HepG2 (cell line): Measurements from ENCODE around the gene PIGBOS1. TPM values are rescaled to one million over a fixed set of nuclear protein-coding genes. Genes with fewer than 3 reads are reported as not detected.
A peak's percentile ranks its signal among the peaks of the same experiment; 100 is the strongest.

Experiments used
- DDIT3 ChIP-seq: sonication (generic); formaldehyde crosslinking; IDR thresholded peaks from 2 replicates; pipeline ENCODE4 v1.4.0; 2020; ENCODE audit warnings: mild to moderate bottlenecking, missing genetic modification reagents
- EEA1 ChIP-seq: sonication (generic); formaldehyde crosslinking; IDR thresholded peaks from 2 replicates; pipeline ENCODE4 v1.5.1; 2020; ENCODE audit warnings: mild to moderate bottlenecking, missing genetic modification reagents, borderline replicate concordance
- GTF2F1 ChIP-seq: fragments of 150-350 bp; IDR thresholded peaks from 2 replicates; pipeline ENCODE4 v1.6.1; 2014; ENCODE audit warnings: low read length
- HNF1B ChIP-seq: sonication (generic); formaldehyde crosslinking; IDR thresholded peaks from 2 replicates; pipeline ENCODE4 v1.5.1; 2020; ENCODE audit warnings: mild to moderate bottlenecking, moderate library complexity, missing genetic modification reagents
- HOXD1 ChIP-seq: sonication (generic); formaldehyde crosslinking; IDR thresholded peaks from 2 replicates; pipeline ENCODE4 v1.5.0; 2020; ENCODE audit warnings: missing genetic modification reagents
- KDM5B ChIP-seq: sonication (generic); formaldehyde crosslinking; IDR thresholded peaks from 2 replicates; pipeline ENCODE4 v1.4.0; 2020; ENCODE audit warnings: missing genetic modification reagents, mild to moderate bottlenecking, borderline replicate concordance
- SPEN ChIP-seq: sonication (generic); formaldehyde crosslinking; IDR thresholded peaks from 2 replicates; pipeline ENCODE4 v1.5.1; 2020; ENCODE audit warnings: low read depth, mild to moderate bottlenecking, missing genetic modification reagents
- STAT5B ChIP-seq: sonication (generic); formaldehyde crosslinking; IDR thresholded peaks from 2 replicates; pipeline ENCODE4 v1.4.0; 2020; ENCODE audit warnings: missing genetic modification reagents
- TCF12 ChIP-seq, 2 experiments: fragments of 450-650 bp in 1 of 2; sonication (generic) in 1 of 2; formaldehyde crosslinking in 1 of 2; IDR thresholded peaks; 2 replicates each; pipeline versions ENCODE4 v1.6.1 to v1.8.0; 2017 to 2022; ENCODE audit warnings: antibody characterized with exemption in 1 of 2, mild to moderate bottlenecking in 1 of 2, missing genetic modification reagents in 1 of 2, moderate library complexity in 1 of 2
- TOE1 ChIP-seq: sonication (generic); formaldehyde crosslinking; IDR thresholded peaks from 2 replicates; pipeline ENCODE4 v1.4.0; 2020; ENCODE audit warnings: mild to moderate bottlenecking, missing genetic modification reagents
- ZFP91 ChIP-seq: sonication (generic); formaldehyde crosslinking; IDR thresholded peaks from 2 replicates; pipeline ENCODE4 v1.9.0; 2022; ENCODE audit warnings: missing genetic modification reagents, mild to moderate bottlenecking, borderline replicate concordance
- ZNF160 ChIP-seq: sonication (generic); formaldehyde crosslinking; IDR thresholded peaks from 2 replicates; pipeline ENCODE4 v1.8.0; 2022; ENCODE audit warnings: mild to moderate bottlenecking, inconsistent platforms, missing genetic modification reagents
- ZNF589 ChIP-seq: sonication (generic); formaldehyde crosslinking; conservative IDR thresholded peaks from 2 replicates; pipeline ENCODE4 v1.8.0; 2022; ENCODE audit warnings: mild to moderate bottlenecking, moderate library complexity, missing genetic modification reagents
- ZNF740 ChIP-seq: sonication (generic); formaldehyde crosslinking; IDR thresholded peaks from 2 replicates; pipeline ENCODE4 v1.4.0; 2020; ENCODE audit warnings: missing genetic modification reagents
- ZNF816 ChIP-seq: sonication (generic); formaldehyde crosslinking; IDR thresholded peaks from 2 replicates; pipeline ENCODE4 v1.8.0; 2022; ENCODE audit warnings: missing genetic modification reagents, mild to moderate bottlenecking, borderline replicate concordance
- polyA plus RNA-seq, 8 experiments: library from polyadenylated mRNA; depleted of rRNA in 3 of 8; stranded (reverse) in 7 of 8; unstranded in 1 of 8; fragments of >200 nt; fragmentation: Illumina TruSeq in 4 of 8; extraction: Trizol in 4 of 8; gene quantifications; 2 replicates each; pipeline versions ENCODE4 v1.2.1 to v1.2.3, GENCODE V29; 2011 to 2016; ENCODE audit warnings: low read depth in 4 of 8, missing spikeins in 1 of 8, mixed read lengths in 1 of 8; ENCODE audit not compliant: insufficient read depth in 1 of 8
- total RNA-seq, 5 experiments: library from RNA; depleted of rRNA; stranded (reverse); fragments of >200 nt; fragmentation: Illumina TruSeq; extraction: Trizol; gene quantifications; 2 replicates each; pipeline ENCODE4 v1.2.3, GENCODE V29; 2016; ENCODE audit warnings: low read depth in 1 of 5
- TF ChIP-seq, protein P1 (sequence below): sonication (generic); formaldehyde crosslinking; IDR thresholded peaks from 2 replicates; pipeline ENCODE4 v1.4.0; 2020; ENCODE audit warnings: missing genetic modification reagents, mild to moderate bottlenecking, borderline replicate concordance
- TF ChIP-seq, protein P2 (sequence below): sonication (generic); formaldehyde crosslinking; IDR thresholded peaks from 2 replicates; pipeline ENCODE4 v1.8.1; 2022; ENCODE audit warnings: low read depth, mild to moderate bottlenecking, missing genetic modification reagents

Gene PIGBOS1
- total and polyA plus RNA-seq, 2 of the 13 experiments (the other 11 are each of a cell fraction or from before 2014, with no cell fraction given) = 14.8 to 22.1 TPM

DNA sequence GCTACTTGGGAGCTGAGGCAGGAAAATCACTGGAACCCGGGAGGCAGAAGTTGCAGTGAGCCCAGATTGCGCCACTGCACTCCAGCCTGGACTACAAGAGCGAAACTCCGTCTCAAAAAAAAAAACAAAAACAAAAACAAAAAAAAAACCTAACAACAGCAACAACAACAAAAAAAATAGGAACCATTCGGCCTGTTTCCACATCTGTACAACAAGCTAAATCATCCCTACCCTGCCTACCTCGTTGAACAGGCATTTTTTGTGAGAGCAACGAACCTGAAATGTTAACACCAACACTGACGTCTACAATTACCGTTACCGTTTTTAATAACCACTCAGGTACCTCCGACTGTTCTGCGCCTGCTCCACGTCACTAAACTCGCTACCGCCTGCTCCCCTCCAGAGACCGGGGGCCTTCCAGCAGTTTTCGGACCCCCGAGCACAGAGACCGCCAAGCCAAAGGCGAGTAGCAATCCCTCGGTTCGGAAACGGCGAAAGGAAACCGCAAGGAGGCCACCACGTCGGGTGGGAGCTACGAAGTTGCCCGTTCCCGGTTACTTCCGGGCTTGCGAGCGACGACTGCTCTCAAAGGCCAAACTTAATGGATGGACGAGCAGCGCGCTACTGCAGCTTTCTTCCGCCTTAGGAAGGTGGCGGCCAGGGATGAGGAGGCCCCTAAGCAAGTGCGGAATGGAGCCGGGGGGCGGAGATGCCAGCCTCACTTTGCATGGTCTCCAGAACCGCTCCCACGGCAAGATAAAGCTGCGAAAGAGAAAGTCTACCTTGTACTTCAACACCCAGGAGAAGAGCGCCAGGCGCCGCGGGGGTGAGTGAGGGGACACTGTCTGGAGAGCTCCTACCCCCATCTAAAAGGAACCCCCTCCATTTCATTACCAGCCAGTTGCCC lies at the start of gene PIGBOS1, which contains the start of gene PIGB (continued):
- TF ChIP-seq, protein P1, sequence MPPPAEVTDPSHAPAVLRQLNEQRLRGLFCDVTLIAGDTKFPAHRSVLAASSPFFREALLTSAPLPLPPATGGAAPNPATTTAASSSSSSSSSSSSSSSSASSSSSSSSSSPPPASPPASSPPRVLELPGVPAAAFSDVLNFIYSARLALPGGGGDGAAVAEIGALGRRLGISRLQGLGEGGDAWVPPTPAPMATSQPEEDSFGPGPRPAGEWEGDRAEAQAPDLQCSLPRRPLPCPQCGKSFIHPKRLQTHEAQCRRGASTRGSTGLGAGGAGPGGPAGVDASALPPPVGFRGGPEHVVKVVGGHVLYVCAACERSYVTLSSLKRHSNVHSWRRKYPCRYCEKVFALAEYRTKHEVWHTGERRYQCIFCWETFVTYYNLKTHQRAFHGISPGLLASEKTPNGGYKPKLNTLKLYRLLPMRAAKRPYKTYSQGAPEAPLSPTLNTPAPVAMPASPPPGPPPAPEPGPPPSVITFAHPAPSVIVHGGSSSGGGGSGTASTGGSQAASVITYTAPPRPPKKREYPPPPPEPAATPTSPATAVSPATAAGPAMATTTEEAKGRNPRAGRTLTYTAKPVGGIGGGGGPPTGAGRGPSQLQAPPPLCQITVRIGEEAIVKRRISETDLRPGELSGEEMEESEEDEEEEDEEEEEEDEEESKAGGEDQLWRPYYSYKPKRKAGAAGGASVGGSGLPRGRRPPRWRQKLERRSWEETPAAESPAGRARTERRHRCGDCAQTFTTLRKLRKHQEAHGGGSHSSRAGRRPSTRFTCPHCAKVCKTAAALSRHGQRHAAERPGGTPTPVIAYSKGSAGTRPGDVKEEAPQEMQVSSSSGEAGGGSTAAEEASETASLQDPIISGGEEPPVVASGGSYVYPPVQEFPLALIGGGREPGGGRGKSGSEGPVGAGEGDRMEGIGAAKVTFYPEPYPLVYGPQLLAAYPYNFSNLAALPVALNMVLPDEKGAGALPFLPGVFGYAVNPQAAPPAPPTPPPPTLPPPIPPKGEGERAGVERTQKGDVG = no peak
- TF ChIP-seq DDIT3 (CRISPR knock-in tag) = no peak
- peak; percentile 91 for TF ChIP-seq KDM5B (CRISPR knock-in tag)
- TF ChIP-seq HOXD1 = no peak
- TF ChIP-seq, protein P2, sequence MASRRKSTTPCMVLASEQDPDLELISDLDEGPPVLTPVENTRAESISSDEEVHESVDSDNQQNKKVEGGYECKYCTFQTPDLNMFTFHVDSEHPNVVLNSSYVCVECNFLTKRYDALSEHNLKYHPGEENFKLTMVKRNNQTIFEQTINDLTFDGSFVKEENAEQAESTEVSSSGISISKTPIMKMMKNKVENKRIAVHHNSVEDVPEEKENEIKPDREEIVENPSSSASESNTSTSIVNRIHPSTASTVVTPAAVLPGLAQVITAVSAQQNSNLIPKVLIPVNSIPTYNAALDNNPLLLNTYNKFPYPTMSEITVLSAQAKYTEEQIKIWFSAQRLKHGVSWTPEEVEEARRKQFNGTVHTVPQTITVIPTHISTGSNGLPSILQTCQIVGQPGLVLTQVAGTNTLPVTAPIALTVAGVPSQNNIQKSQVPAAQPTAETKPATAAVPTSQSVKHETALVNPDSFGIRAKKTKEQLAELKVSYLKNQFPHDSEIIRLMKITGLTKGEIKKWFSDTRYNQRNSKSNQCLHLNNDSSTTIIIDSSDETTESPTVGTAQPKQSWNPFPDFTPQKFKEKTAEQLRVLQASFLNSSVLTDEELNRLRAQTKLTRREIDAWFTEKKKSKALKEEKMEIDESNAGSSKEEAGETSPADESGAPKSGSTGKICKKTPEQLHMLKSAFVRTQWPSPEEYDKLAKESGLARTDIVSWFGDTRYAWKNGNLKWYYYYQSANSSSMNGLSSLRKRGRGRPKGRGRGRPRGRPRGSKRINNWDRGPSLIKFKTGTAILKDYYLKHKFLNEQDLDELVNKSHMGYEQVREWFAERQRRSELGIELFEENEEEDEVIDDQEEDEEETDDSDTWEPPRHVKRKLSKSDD (CRISPR knock-in tag) = peak; percentile 85
- peak; percentile 83; the same call in 1 of the 2 replicates for TF ChIP-seq SPEN
- TF ChIP-seq STAT5B = peak; percentile 67; the same call in 1 of the 2 replicates
- no peak; the same call in 1 of the 2 replicates for TF ChIP-seq EEA1 (CRISPR knock-in tag)
- TF ChIP-seq ZNF816 (CRISPR knock-in tag) = no peak
- no peak for TF ChIP-seq TOE1 (CRISPR knock-in tag)
- TF ChIP-seq ZNF589 (CRISPR knock-in tag) = peak; percentile 60
- no peak for TF ChIP-seq GTF2F1
- peak; percentile 82 for TF ChIP-seq ZNF160 (CRISPR knock-in tag)
- TF ChIP-seq TCF12 (IDR thresholded peaks at IDR 0.05) = no peak
- peak; percentile 46; the same call in 1 of the 2 replicates for TF ChIP-seq TCF12 (CRISPR knock-in tag; IDR thresholded peaks at IDR 0.05)
- TF ChIP-seq HNF1B (CRISPR knock-in tag) = 0 out of 2 replicates have a peak, but pooled peaks have one; percentile 33
- TF ChIP-seq ZNF740 (CRISPR knock-in tag) = no peak
- peak; percentile 83 for TF ChIP-seq ZFP91
